GM12892 (cell line): ENCODE data around the gene FAM240B.

Source experiments
- POLR2A ChIP-seq: IDR thresholded peaks from 2 replicates; pipeline ENCODE4 v1.6.1; 2011; ENCODE audit warnings: low read depth, low read length, control low read depth
- POLR2AphosphoS5 ChIP-seq: IDR thresholded peaks from 2 replicates; pipeline ENCODE4 v1.6.1; 2011; ENCODE audit warnings: low read depth, low read length, control low read depth

GRCh38 chr9:38713426-38713825, 6.5 kb downstream of the FAM240B start:
- TF ChIP-seq POLR2AphosphoS5 (no peak), POLR2A (no peak)
